HG03558 (cell line): ENCODE data around the gene COG7.
"Not testable (repeated sequence)": the region's sequence is repeated elsewhere in the genome, so short reads cannot be mapped to it uniquely, and the experiment has no call there.

Experiments
- ATAC-seq: cut with Tn5 transposase; IDR thresholded peaks from one replicate; pipeline ENCODE4 v1.9.1; 2021; ENCODE audit warnings: moderate number of reproducible peaks; ENCODE audit not compliant: unreplicated experiment; ENCODE audit errors: extremely low read depth

The COG7 gene

DNA sequence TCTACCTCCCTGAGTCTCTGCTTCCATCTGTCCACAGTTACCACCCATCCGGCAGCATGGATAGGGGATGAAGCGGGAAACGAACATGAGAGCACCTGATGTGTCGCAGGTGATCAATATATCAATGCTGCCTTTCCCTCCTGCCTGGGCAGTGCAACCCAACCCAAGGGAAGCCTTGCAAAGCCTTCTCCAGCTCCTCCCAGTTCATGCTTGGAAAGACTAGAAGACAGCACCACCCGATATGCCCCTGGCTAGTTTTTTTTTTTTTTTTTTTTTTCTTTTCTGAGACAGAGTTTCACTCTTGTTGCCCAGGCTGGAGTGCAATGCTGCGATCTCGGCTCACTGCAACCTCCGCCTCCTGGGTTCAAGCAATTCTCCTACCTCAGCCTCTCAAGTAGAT is 63.1 kb downstream of the COG7 start:
- not testable (repeated sequence) for ATAC-seq

DNA sequence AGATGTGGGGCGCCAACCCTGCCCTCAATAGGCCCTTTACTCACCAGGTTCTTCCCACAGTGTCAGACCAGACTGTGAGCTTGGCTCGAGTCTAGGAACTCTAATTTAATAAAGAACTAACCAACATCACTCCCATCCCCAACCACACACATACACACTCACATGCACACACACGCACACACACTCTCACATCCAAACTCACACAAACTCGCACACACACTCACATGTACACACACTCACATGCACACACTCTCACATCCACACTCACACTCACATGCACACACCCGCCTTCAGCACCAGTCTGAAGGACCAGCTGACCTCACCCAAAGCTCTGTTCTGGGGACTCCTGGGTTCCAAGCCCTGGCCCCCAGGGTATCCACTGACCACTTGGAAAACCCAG is 63.8 kb downstream of the COG7 start:
- ATAC-seq, result no peak

DNA sequence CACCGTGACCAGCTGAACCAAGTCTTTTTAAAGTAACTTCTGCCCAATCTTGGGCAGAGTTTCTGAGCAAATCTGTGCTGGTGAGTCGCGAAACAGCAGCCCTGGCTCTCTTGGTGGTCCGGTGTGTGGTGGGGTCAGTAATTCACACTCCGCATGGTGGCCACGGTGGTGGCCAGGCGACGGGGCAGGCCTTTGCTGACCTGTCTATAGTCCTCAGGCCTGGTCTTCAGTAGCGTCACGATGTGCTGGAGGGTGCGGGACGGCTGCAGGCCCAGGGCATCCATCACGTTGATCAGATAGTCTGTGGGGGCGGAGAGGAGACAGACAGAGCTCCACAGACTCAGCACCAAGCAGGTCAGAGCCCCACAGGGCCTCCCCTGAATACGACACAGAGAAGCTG is 64.2 kb downstream of the COG7 start:
- ATAC-seq, result no peak

DNA sequence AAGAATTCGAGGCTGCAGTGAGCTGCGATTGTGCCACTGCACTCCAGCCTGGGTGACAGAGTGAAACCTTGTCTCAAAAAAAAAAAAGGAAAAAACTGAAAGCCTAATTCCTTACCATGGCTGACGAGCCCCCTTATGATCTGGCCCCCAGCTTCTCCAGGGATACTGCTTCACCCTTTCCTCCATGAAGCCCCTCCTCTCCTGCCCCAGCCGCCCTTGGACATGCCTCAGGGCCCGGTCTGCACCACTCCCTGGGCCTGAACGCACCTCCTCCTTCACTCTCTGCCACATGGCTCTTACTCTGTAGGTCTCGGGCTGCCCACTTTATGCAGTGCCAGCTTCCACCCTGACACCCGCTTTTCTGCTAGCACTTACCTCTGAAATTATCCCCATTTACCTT is 65.3 kb downstream of the COG7 start:
- ATAC-seq, result no peak

DNA sequence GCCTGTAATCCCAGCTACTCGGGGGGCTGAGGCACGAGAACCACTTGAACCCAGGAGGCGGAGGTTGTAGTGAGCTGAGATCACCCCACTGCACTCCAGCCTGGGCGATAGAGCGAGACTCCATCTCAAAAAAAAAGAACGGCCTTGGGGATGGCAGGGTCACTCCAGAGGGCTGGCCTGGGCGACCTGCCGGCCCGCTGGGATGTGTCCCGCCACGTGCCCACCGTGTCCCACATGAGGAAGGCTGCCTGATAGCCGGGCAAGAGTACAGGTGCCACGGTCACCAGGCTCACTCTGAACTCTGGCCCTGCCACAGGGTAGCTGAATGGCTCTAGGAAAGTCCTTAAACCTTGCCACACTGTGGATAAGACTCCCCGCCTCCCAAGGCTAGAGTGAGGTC is 67.5 kb downstream of the COG7 start:
- ATAC-seq, result no peak

DNA sequence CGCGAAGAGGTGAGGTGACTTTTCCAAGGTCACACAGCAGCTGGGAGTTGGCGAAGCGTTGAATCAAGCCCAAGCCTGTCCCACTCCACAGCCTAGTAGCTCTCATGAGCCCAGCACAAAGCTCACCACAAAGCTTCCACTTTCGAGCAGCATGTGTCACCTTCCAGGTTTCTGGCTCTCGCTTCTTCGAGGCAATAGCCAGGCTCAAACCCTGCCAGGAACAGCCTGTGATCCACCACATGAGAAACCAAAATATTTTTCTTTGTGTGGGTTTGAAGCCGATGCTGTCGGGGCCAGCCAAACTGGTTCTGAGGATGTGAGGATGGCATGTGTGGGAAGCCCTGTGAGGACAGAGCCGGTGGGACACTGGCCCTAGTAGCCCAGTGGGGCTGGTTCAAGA is 68.1 kb downstream of the COG7 start:
- no peak for ATAC-seq

DNA sequence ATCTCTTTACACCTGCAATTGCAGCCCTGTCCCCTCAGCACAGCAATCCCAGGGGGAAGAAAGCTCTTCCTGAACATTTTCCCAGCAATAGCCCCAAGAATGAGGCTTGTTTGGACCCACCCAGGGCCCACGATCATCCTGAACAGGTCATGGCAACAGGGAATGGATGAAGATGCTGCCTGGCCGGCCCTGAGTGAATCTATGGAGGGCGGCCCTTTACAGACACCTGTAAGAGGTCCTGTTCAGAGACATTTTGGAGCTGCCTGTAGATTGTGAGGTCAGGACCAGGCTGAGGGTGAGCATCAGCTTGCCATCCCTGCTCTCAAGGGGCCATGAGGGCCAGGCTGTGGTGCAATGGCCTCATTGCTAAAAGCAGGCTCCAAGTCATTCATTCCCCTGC is 69.1 kb downstream of the COG7 start:
- ATAC-seq, result no peak

DNA sequence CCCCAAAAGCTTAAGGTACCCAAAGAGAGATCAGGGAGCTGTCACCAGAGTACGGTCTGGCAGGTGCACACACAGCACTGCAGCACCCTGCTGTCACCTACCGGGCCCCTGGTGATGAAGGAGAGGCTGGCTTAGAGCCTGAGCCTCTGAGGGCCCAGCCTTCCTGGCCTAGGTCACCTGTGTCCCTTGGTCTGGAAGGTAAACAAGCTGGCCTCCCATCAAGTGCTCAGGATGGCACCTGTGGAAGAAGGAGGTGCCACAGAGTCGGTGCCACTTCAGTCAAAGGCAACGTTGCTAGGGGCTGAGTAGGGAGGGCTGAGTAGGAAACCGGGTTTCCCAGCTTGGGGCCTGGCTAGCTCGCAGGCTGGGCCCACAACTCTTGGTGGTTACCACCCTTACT is 70.7 kb downstream of the COG7 start:
- ATAC-seq, result no peak

DNA sequence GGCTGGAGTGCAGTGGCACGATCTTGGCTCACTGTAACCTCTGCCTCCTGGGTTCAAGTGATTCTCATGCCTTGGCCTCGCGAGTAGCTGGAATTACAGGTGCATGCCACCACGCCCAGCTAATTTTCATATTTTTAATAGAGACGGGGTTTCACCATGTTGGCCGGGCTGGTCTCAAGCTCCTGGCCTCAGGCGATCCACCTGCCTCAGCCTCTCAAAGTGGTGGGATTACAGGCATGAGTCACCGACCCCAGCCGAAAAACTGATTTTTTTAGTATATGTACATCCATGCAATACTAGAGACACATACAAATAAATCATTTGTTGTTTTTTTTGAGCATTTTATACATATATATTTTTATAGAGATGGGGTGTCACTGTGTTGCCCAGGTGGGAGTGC is 71.3 kb downstream of the COG7 start:
- not testable (repeated sequence) for ATAC-seq

DNA sequence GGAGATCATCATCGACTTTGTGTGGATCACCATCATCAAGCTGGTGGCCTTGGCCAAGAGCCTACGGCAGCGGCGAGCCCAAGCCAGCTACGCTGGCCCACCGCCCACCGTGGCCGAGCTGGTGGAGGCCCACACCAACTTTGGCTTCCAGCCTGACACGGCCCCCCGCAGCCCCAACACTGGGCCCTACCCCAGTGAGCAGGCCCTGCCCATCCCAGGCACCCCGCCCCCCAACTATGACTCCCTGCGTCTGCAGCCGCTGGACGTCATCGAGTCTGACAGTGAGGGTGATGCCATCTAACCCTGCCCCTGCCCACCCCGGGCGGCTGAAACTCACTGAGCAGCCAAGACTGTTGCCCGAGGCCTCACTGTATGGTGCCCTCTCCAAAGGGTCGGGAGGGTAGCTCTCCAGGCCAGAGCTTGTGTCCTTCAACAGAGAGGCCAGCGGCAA is 72.5 kb downstream of the COG7 start:
- ATAC-seq, result no peak

DNA sequence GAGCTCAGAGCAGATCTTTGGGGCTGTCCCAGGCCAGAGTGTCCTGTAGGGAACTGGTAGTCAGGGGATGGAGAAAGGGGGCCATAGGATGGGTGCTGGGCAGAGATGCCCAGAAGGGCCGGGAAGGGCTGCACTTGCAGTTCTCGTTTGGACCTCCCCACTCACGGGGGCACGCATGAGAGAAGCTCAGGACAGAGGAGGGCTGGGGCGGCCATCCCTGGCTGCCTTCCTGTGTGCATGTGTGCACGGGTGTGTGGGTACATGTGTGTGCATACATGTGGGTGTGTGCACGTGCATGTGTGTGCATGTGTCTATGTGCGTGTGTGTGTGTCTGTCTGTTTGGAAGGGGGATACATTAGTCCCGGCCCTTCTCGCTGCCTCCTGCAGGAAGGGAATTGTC is 73.3 kb downstream of the COG7 start:
- ATAC-seq, result no peak

DNA sequence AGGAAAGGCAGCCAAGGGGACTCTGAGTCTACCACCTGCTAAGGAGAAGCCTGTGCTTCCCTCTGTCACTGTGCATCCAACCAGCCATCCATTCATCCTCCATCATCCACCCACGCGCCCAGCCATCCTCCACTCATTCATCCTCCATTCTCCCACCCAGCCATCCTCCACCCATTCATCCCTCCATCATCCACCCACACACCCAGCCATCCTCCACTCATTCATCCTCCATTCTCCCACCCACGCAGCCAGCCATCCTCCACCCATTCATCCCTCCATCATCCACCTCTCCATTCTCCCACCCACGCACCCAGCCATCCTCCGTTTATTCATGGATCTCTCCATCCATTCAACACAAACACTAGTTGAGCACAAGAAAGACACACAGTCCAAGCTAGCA is 74.1 kb downstream of the COG7 start:
- no peak for ATAC-seq

DNA sequence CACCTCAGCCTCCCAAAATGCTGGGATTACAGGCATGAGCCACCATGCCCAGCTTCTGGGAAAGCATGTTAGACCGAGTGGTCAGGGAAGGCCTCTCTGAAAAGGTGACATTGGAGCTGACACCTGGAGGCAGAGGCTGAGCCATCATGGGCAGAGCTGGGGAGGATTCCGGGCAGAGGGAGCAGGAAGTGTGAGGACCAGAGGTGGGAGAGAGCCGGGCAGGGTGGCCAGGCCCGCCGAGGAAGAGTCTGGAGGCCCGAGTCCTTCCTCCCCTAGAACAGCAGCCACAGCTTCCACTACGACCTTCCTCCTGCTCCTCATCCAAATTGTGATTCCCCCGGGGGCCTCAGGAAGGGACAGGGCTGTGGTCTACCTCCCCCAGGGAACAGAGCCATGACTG is 74.7 kb downstream of the COG7 start:
- ATAC-seq, result no peak

DNA sequence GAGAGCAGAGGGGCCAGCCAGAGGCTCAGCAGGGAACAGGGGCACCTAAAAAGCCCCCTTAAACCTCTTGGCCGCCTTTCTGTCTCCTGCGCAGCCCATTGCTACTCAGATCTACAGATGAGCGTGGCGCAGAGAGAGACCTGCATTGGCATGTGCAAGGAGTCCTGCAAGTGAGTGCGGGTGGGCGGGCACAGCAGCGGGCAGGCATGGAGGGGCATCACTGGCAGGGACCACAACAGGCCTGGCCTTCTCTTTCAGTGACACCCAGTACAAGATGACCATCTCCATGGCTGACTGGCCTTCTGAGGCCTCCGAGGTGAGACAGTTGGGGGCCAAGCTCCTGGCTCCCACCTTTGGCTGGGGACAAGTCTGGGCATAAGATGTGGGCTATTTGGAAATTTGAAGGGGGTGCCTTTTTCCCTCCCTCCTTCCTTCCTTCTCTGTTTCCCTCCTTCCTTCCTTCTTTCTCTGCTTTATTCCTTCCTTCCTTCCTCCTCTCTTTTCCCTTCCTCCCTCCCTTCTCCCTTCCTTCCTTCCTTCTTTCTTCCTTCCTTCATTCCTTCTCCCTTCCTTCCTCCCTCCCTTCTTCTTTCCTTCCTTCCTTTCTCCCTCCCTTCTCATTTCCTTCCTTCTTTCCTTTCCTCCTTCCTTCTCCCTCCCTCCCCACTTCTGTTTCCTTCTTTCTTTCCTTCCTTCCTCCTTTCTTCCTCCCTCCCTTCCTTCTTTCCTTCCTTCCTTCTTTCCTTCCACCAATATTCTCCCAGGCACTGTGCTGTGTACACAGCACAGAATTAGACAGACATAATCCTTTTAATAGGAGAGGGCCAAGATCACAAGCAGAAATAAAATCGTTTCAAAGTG is 75.7 kb downstream of the COG7 start:
- ATAC-seq, result no peak

DNA sequence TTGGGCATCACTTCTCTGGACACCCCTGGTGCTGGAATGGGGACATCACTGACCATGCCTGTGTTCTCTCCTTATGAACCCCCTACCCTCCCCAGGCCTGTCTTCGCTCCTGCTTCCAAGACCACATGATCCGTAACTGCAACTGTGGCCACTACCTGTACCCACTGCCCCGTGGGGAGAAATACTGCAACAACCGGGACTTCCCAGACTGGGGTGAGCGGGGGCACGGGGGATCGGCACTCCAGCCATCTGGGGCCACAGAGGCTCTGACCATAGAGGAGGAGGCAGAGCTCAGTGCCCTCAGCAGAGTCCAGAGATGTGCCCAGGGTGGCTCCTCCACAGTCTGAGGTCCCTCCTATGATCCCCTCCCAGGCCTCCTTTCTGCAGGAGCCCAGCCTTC is 77.3 kb downstream of the COG7 start:
- no peak for ATAC-seq

DNA sequence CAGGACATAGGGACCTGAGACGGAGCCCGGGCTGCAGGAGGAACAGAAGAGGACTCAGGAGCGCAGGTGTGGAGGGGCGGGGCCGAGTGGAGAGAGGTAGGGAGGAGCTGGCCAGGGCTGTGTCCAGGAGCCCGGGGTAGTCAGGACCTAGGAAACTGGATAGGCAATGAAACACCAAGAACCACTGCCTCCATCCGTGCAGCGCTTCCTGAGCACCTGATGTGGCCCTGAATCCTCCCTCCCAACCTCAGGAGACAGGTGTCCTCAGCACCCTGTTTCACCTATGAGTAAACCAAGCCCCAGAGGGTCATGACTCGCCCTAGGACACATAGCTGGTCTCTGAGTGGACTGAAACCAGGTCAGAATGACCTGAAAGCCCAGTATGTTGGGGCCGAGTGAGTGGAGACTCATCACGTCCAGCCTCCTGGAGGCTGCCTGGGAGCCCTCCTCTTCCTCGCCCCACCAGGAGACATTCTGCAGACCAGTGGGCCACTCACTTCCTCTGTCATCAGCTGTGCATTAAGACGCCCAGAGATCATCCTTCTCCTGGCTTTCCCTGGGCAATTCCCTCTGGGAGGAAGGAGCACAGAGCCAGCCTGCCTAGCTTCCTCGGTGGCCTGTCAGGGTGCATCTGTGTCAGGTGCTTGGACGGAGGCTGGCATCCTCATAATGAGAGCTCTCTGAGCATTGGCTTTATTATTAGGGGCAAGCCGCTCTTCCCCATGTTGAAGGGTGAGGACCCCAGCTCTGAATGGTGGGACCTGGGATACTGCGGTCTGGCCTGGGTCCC is 78.1 kb downstream of the COG7 start:
- ATAC-seq, result no peak

DNA sequence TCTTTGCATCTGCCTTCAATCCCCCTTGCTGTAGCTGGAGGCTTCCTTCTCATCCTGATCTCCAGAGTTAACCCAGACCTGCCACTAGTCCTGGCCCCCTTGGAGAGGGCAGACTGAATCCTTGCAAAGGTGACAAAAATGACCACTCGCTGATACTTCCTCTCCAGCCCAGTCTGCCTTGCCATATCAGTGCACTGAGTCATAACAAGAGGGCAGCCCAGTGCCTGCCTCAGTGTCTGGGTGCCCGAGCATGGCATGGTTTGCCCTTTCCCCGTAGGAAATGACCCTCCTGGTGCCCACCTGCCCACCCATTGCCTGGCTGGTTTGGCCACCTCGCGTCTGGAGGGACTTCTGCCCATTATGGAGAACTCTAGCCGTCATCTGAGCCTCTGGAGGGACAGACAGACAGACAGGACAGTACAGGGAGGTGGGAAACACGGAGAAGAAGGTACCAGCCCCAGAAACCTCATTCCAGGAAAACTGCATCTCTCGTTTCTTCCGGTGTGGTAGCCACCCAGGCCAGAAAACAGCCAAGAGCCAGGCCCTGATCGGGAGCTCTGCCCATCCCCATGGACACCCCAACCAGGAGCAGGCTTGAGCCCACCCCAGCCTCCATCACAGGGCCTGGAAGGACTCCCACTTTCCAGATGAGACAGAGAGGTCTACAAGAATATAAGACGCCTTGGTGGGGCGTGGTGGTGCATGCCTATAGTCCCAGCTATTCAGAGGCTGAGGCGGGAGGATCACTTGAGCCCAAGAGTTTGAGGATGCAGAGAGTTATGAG is 79.4 kb downstream of the COG7 start:
- no peak for ATAC-seq

DNA sequence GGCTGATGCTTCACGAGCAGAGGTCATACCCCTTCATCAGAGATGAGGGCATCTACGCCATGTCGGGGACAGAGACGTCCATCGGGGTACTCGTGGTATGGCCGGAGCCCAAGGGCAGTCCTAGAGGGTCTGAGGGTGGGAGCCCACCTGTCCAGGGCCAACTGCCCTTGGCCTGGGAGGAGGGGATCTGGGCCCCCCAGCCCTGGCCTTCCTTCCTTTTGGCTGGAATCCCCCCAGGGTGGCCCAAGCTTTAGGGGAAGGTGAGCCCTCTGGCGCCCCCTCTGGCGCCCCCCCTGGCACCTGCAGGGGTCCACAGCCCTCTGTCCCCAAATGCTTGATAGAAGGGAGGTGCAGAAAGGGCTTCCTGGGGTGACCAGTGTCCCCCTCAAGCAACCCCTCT is 81.6 kb downstream of the COG7 start:
- no peak for ATAC-seq

DNA sequence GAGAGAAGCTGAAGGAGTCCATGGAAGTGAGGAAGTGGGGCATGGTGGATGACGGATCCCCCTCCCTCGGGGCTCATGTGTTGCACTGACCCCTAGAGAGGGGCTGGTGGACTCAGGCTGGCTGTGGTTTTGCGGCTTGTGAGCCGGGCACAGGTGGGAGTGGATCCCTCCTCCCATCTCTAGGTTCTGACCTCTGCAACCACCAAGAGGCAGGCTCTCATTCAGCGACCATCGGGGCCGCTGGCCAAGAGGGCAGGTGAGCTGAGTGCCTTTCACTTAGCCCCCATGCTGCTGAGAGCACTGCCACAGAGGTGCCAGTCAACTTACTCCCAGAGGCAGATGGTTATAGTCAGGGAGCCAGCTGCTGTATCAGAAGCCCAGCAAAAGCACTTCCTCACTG is 83.6 kb downstream of the COG7 start:
- ATAC-seq, result no peak

DNA sequence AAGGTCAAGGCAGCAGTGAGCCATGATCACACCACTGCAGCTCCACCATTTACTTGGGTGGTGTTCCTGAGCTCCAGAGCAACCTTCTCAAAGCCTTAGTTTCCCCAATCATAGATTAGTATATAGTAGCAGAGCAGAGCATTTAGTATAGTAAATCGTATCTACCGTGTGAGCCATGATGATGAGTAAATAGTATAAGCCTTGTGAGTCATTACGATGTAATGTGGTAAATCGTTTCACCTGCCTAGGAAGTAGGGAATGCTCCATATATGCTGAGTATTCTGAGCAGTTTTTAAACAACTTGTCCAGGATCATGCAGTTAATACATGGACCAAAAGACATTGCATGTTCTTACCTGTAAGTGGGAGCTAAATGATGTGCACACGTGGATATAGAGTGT is 84.5 kb downstream of the COG7 start:
- no peak for ATAC-seq

DNA sequence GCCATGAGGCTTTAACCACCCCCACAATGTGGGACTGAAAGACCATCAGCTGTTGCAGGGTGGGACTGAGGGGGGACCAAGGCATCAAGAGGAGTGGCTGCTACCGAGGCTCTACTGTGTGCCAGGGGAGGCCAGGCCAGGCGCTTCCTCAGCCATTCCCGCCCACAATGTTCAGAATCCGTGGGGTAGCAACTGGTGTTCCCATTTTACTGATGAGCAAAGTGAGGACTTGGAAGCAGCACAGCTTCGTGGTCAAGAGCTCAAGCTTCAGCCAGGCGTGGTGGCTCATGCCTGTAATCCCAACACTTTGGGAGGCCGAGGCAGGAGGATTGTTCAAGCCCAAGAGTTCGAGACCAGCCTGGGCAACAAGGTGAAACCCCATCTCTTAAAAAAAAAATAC is 85.0 kb downstream of the COG7 start:
- ATAC-seq, result no peak
